Activated CD4-positive, CD25-positive, alpha-beta regulatory T cell treated with anti-CD3 and anti-CD28 coated beads, Interleukin-2, amount 50 U/mL, for 72 hours (primary cell): ENCODE results near the gene HBP1.
"Not testable (repeated sequence)": the region's sequence is repeated elsewhere in the genome, so short reads cannot be mapped to it uniquely, and the experiment has no call there.

Source experiments
- DNase-seq: peaks from one replicate; pipeline ENCODE4 v3.0.0; 2021

HBP1 gene, protein sequence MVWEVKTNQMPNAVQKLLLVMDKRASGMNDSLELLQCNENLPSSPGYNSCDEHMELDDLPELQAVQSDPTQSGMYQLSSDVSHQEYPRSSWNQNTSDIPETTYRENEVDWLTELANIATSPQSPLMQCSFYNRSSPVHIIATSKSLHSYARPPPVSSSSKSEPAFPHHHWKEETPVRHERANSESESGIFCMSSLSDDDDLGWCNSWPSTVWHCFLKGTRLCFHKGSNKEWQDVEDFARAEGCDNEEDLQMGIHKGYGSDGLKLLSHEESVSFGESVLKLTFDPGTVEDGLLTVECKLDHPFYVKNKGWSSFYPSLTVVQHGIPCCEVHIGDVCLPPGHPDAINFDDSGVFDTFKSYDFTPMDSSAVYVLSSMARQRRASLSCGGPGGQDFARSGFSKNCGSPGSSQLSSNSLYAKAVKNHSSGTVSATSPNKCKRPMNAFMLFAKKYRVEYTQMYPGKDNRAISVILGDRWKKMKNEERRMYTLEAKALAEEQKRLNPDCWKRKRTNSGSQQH

DNA sequence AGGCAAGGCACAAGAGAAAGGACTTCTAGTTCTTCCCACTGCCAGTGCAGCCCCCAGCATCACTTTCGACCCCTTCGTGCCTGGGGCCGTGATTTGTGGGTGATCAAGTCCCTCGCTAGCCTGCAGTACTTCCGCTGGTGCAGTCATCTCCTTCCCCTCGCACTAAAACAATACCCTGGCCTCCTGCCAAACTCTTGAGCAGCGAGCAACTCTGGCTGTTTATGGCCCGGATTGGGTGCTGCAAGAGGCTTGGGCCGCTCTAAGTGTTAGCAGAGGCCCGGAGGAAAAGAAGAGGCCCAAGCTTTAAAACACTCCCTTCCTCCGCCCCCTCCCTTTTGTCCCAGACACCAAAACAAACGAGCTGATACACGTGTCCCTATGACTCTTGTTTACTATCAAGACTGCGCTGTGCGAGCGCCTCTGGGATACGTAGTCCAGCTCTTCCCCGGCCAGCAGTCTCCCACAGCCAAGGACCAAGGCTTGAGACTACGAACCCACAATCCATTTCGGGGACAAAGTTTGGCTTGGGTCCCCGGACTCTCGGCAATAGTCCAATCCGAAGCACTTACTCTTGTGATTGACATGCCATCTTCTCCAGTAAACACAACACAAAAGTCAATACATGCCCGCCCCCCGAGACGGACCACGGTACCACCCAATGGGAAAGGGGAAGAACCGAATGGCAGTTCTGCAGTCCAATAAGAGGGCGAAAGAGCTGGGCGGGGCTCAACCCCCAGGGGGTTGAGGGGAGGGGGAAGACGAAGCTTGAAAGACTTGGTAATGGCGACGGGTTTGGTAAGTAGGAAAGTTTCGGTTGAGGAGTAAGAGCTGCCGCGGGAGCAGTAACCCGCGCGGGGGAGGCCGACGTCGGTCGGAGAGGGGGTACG lies at the start of gene HBP1:
Gene HBP1 (plus strand): TSS at position 771 of the 887 bp plus-strand sequence. CDS start 10,891 bp downstream, outside the sequence.
- DNase-seq = peak; percentile 96

DNA sequence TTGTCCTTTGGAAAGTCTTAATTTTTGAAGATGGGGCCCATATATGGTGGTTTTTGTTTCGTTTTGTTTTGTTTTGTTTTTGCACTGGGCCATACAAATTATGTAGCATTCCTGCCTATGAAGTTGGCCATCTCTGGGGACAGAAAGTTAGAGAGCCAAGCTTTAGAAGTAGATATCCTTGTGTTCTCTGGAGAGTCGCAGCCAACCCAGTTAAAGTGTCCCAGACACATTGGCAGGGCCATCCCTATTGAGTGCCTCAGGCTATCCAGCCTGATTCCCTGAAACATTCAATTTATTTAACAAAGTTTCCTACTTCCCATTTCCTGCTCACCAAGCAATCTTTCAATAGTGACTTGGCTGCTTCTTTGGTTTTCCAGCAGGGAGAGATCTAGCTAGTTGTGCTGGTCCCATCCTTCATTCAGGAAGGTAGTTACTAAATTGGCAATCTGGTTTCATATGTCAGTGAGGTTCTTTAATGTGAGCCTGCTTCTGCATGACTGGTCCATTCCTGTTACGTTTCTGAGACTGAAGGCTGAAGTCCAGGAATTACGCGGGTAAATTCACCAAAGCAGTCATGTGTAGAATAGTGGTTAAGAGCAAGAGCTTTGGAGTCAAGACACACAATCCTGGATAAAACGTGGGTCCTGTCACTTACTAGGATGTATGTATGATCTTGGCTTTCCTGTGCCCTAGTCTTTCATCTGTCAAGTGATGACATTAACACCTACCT lies 49.3 kb upstream of the HBP1 start:
- no peak for DNase-seq

GRCh38 chr7:107122486-107122911 lies 46.3 kb upstream of the HBP1 start:
- no peak for DNase-seq

DNA sequence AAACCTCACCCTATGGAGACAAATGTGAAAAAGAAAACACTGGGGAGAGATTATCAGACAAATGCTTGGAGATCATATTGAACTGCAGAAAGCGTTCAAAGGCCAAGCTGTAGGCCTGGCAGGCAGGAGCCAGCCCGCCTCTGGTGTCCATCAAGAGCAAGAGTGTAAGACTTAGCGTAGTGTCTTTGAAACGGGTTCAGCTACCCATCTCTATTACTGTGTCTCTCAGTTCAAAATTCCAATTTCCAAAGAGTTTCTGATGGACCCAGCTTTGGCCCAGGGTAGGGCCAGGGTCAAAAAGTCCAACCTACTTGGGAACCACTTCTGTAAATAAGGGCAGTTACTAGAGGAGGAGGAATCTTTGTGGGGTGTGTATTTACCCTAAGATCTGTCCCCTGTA lies 45.4 kb upstream of the HBP1 start:
- no peak for DNase-seq

DNA sequence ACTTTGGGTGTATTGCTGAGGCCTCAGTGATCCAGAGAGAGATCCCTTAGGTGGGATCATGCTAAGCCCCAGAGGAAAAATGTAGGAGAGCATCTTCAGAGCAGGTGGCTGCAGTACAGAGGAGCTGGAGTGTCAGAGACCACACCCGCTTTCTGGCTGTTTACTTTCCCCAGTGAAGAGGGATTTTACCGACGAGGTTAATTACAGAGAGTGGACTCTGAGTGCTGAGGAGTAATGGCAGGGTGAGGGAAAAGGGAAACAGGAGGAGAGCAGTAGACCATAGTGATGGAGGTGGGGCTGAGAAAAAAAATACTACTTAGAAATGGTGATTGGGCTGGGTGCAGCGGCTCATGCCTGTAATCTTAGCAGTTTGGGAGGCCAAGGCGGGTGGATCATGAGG lies 43.3 kb upstream of the HBP1 start:
- no peak for DNase-seq

- no peak for DNase-seq
Observed at GRCh38 chr7:107128217-107128616, 40.6 kb upstream of the HBP1 start.

DNA sequence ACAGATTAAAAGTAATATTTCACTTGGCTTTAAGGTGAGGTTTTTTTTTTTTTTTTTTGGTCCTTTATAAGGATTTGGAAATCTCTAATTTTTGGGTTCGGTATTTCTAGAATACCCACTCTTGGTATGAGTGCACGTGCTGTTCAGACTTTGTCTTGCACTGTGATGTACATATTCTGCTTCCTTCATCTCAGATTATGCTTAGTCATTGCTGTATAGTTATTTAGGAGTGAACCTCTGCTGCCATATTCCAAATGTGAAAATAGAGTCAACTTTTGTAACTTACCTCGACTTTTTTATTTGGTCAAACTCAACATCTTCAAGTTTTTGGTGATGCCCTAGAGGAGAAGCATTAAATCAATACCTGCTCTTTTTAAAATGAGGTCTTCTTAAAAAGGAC lies 40.1 kb upstream of the HBP1 start:
- DNase-seq = no peak

DNA sequence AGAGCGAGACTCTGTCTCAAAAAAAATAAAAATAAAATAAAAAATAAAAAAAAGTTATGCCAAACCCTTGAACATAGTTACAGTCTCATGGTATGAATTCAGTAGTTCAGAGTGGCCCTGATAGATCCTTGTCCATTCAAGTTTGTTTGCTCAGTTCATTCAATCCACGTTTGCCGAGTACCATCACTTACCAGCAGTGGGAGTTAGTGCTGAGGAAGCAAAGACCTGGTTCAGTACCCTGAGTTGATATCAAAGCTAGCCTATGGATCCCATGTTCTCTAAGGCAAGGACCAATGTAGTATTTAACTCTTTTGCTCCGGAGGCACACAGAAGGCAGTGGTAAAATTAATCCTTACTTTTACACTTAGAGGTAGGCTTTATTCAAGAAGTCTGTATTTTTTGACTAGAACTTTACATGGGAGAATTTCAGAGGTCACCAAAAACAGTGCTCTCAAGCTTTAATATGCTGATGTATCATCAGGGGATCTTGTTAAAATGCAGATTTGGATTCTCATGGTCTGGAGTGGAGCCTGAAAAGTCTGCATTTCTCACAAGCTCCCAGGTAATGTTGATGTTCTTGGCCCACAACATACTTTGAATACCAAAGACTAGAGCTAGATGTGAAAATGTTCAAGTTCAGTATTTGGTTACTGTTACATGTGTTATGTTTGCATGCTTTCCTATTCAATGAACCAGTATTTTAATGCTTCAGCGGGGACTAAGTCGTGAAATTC lies 38.1 kb upstream of the HBP1 start:
- DNase-seq = no peak

- no peak for DNase-seq
Observed at GRCh38 chr7:107133396-107133795, 35.4 kb upstream of the HBP1 start.

- DNase-seq = no peak
Observed at GRCh38 chr7:107138696-107139420, 29.9 kb upstream of the HBP1 start.

DNA sequence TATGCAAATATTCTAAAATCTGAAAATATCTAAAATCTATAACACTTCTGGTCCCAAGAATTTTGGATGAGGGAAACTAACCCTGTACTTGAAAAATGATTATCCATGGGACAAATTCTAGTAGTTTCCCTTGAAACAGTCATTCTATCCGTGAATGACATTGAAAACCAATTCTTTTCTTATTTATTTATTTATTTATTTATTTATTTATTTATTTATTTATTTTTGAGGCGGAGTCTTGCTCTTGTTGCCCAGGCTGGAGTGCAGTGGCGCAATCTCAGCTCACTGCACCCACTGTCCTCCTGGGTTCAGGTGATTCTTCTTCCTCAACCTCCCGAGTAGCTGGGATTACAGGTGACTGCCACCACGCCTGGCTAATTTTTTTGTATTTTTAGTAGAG lies 24.9 kb upstream of the HBP1 start:
- not testable (repeated sequence) for DNase-seq

DNA sequence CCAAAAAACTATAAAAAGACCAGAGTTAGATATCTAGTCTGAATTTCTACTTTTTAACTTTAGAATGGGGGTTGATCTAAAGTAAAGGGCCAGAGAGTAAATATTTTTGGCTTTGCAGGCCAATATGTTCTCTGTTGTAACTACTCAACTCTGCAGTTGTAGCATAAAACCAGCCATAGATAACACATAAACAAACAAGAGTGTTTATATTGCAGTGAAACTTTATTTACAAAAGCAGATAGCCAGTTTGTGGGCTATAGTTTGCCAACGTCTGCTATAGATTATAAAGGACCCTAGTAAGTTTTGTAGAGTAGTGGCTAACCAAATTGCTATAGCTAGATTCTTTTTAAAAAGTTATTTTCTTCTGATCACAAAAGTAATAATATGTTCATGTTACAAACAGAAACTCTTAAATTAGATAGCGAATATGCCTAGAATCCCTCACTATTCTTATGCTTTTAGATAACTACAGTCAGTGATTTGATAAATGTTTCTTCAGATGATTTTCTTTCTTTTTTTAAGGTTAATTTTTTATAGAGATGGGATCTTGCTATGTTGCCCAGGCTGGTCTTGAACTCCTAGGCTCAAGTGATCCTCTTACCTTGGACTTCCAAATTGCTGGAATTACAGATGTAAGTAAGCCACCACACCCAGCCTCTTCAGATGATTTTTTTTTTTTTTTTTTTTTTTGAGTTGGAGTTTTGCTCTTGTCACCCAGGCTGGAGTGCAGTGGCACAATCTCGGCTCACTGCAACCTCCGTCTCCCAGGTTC lies 23.6 kb upstream of the HBP1 start:
- DNase-seq = no peak

GRCh38 chr7:107147464-107148393 lies 21.1 kb upstream of the HBP1 start:
- DNase-seq = no peak

DNA sequence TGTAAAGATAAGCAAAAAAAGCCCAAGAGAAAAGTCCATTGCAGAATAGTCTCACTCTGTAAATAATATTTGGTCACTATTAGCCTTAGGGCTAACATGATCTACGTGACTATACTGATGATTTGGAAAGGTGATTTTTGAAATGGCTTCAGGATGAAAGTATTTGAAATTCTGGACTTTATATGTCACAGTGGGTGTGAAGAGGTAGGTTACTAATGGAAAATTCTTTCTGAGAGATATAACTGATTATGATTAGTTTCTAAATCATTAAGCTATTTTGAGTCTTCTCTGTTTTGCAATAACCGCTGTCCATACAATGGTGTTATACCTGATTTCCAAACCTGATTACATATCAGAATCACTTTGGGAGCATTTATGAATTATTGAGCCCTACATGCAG lies 20.1 kb upstream of the HBP1 start:
- no peak for DNase-seq

- DNase-seq = no peak
Observed at GRCh38 chr7:107149863-107150262, 18.9 kb upstream of the HBP1 start.

- DNase-seq = peak; percentile 73
Observed at GRCh38 chr7:107150375-107151073, 18.3 kb upstream of the HBP1 start.

- DNase-seq = no peak
Observed at GRCh38 chr7:107151538-107151937, 17.3 kb upstream of the HBP1 start.

GRCh38 chr7:107152011-107152410 lies 16.8 kb upstream of the HBP1 start:
- DNase-seq = no peak

GRCh38 chr7:107154826-107155225 lies 14.0 kb upstream of the HBP1 start:
- DNase-seq = no peak
